ENCODE measurements around the gene RASSF9.

The RASSF9 gene

GRCh38 chr12:85820101-85820500, 16.1 kb downstream of the RASSF9 start:
- DNase-seq, result no peak

- DNase-seq, result no peak
Measured at GRCh38 chr12:85814741-85815140, 21.5 kb downstream of the RASSF9 start.

- DNase-seq, result peak; percentile 11
Measured at GRCh38 chr12:85814071-85814470, 22.1 kb downstream of the RASSF9 start.

GRCh38 chr12:85809500-85809899, 26.7 kb downstream of the RASSF9 start:
- DNase-seq, result no peak

DNA sequence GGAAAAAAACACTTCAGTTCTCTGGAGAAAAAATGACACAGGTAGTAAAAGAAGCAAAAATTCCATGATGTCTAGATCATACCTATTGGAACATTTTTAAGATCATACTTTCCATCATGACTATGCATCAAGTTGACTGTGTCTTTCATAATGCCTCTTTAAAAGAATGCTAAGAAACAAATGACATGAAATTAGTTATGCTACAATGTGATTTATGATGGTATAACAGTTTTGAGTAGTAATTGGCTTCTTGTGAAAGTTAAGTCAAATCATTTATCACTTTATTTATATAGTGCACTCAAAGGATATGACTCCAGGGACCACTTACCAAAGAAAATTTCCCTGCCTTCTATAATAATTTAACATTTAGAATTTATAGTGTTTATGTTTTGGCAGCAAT, 28.5 kb downstream of the RASSF9 start:
- no peak for DNase-seq

GRCh38 chr12:85805654-85806053, 30.6 kb downstream of the RASSF9 start:
- no peak for DNase-seq

- DNase-seq, result no peak
Measured at GRCh38 chr12:85804663-85805062, 31.5 kb downstream of the RASSF9 start.

DNA sequence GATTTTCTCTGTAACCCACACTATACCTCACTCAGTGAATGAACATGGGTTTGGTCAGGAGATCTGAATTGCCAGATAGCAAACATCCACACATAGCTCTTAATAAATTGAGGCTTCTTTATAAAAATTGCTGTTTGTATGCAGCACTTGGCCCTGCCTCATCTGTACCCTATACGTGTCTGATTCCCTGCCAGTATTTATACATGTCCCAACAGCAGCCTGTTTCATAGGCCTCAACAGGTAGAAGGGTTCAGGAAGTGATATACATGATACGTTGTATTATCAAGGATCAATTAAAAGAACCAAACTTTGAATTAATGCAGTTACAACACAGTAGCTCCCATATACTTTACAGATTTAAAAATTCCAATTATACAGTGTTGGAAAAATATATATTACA, 32.3 kb downstream of the RASSF9 start:
- DNase-seq, result no peak

- no peak for DNase-seq
Measured at GRCh38 chr12:85803231-85803630, 33.0 kb downstream of the RASSF9 start.

- no peak for DNase-seq
Measured at GRCh38 chr12:85798122-85798521, 38.1 kb downstream of the RASSF9 start.

GRCh38 chr12:85796001-85796400, 40.2 kb downstream of the RASSF9 start:
- DNase-seq, result no peak

DNA sequence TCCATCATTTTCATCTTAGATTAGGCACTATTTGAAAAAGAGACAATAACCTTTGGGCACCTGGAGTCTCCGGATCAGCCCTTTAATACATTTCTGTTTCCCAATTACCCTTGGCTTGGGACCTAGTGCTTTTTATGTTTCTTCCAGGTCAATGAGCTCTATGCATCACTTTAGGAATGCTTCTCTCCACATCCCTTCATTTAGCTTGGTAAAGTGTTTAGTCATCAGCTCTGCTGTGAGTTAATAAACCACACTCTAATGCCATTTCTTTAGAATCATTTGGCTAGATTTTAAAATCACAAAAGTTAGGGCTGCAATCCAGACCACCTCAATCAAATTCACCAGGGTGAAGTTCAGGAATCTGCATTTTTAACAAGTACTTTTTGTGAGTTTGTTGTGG, 41.7 kb downstream of the RASSF9 start:
- no peak for DNase-seq

GRCh38 chr12:85784096-85784720, 52.0 kb downstream of the RASSF9 start:
- DNase-seq, result no peak

- no peak for DNase-seq
Measured at GRCh38 chr12:85782711-85783110, 53.5 kb downstream of the RASSF9 start.

DNA sequence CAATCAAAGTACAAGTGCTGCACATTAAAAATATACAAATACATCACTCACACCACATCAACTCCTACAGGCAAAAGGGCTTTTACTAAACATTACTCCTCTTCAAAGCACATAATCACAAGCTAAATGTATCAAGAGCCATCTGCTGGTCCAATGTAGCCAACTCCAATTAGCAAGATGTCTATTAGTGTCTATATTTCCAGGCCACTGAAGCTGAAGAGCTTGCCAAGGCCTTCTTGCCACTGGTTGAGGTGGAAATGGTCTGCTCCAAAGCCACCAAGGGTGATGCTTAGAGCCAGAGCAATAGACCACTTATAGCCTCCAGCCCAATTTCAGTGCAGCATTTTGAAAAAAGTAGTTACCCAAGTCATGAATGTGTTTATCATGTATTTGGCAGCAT, 54.4 kb downstream of the RASSF9 start:
- peak; percentile 90 for DNase-seq

DNA sequence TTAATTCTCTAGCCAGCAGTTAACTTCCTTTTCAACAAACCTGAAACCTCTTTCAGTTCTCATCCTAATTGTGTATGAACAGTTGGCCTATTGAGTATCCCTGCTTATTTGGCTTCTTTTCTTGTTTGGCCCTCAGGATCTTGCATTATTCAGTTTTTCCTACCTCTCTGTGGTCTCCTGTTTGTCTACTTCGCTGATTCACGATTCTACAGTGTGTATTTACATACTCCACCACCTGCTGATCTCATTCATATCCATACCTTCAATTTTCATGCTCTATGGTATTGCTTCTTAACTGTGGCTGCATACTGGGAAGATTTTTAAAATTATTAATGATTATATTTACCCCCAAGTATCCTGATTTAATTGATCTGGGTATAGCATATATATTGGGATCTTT, 56.4 kb downstream of the RASSF9 start:
- DNase-seq, result peak; percentile 88

DNA sequence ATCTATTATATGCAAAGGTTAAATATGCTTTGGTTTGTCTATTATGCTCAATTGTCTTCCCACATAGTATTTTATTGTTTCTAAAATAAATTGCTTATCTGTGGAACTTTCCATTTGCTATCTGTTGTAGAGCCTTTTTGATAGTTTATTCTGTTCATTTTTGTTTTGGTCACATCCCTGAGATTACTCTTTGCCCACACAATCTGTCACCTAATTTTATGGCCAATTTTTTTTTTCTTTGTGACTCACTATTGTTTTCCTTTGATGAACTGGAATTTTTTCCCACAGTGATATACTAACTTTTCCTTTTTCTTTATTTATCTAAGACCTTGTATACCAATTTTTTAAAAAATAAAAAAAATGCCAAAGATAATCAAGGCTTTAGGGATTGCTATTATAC, 61.1 kb downstream of the RASSF9 start:
- no peak for DNase-seq

GRCh38 chr12:85765453-85765869, 70.7 kb downstream of the RASSF9 start:
- DNase-seq, result no peak

DNA sequence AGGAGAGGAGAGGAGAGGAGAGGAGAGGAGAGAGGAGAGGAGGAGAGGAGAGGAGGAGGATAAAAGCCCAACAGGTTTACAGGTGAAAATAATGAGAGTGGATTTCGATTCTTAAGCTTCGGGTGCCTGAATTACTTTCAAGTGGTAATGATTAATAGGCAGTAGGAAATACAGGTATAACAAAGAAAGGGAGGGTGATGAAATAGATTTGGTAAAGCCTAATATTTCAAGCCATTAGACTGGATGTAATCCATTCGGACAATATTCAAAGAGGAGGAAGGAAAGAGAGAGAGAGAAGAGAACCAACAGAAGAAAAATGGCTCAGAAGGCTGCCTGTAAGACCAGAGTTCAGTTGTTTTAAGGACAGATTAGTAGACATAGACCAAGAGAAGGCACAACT, 76.6 kb downstream of the RASSF9 start:
- DNase-seq, result no peak

DNA sequence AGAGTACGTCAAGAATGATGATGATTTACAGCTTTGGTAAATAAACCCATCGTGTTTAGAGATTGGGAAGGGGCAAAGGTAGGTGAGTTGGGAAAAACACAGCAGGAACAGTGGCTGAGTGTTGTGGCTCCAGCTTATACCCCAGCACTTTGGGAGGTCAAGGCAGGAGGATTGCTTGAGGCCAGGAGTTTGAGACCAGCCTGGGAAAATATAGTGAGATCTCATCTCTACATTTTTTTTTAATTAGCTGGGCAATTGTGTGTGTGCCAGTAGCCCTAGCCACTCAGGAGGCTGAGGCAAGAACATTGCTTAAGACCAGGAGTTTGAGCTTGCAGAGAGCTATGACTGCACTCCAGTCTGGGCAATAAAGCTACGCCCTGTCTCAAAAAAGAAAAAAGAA, 77.1 kb downstream of the RASSF9 start:
- DNase-seq, result no peak

- no peak for DNase-seq
Measured at GRCh38 chr12:85755760-85756159, 80.4 kb downstream of the RASSF9 start.

Measured in NCI-H1092 treated with DMSO at 0.1 percent for 48 hours (cell line).